ENCODE data around the gene TMCO1. TPM values are rescaled to one million over a fixed set of nuclear protein-coding genes. Genes with fewer than 3 reads are reported as not detected.
"Not testable (repeated sequence)": the region's sequence is repeated elsewhere in the genome, so short reads cannot be mapped to it uniquely, and the experiment has no call there.

The TMCO1 gene
- total RNA-seq, 2 experiments from 2014 or later = 25.7 to 27.4 TPM

DNA sequence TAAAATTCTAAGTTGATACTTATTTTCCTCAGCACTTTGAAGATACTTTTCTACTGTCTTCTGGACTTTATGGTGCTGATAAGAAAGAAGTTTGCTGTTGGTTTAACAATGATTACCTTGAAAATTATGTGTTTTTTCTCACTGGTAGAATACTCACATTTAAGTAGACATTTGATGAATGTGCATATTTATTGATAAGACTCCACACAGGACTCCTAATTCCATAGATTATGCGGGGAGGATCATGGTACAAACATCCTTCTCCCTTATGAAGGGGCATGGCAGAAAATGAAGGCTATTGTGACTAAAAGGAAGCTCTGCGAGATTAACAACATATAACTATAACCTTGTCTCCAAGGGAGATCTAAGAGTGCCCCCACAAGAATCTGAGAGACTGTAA, 41.8 kb downstream of the TMCO1 start:
- no peaks in the 10 kb centered on the region for H3K4me1 Mint-ChIP-seq (ENCODE audit: low read depth)
- CTCF ChIA-PET = no interaction called here

DNA sequence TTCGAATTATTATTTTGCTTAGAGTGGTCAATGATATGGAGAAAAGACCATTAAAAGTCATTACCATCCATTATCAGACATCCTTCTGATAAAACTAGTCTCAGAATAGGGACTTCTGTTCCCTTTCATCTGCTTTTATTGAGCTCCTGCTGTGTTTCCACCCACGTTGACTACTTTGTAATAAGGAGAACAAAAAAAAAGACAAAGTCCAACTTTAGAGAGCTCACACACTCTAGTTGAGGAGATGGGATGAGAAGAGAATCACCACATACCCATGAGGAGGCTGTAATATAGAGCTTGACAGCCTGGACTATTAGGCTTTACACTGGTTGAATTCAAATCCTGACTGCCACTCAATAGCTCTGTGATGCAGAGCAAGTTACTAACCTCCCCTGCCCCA, 42.5 kb downstream of the TMCO1 start:
- H3K9me3 ChIP-seq (ENCODE audit: control insufficient read depth in 1 of 2, insufficient read depth in 1 of 2, low read length in 2 of 2) = no peaks in the 10 kb centered on the region
- intact Hi-C loops (cut with DNase I, micrococcal nuclease) = no loop called here
- Mint-ChIP-seq H3K27ac (no peak overlapping the region), H3K27me3 (no peaks in the 10 kb centered on the region), H3K4me1 (ENCODE audit: low read depth) (no peaks in the 10 kb centered on the region), H3K36me3 (ENCODE audit: low read depth) (peaks cover 44% of the 10 kb centered on the region), H3K4me3 (no peak overlapping the region), H3K9me3 (no peaks in the 10 kb centered on the region)
- H3K27me3 ChIP-seq (ENCODE audit: control insufficient read depth in 1 of 2, insufficient read depth in 2 of 2, low read length in 2 of 2) = no peaks in the 10 kb centered on the region
- H3K36me3 ChIP-seq (ENCODE audit: insufficient read depth, low read length) = peaks cover 21% of the 10 kb centered on the region
- H3K4me3 ChIP-seq (ENCODE audit: low read length) = no peak overlapping the region
- ChIA-PET CTCF (no interaction called here), POLR2A (no interaction called here)
- DNase-seq = no peak
- no peaks in the 10 kb centered on the region for H3K4me1 ChIP-seq (ENCODE audit: insufficient read depth, low read length)
- TF ChIP-seq, protein P1, sequence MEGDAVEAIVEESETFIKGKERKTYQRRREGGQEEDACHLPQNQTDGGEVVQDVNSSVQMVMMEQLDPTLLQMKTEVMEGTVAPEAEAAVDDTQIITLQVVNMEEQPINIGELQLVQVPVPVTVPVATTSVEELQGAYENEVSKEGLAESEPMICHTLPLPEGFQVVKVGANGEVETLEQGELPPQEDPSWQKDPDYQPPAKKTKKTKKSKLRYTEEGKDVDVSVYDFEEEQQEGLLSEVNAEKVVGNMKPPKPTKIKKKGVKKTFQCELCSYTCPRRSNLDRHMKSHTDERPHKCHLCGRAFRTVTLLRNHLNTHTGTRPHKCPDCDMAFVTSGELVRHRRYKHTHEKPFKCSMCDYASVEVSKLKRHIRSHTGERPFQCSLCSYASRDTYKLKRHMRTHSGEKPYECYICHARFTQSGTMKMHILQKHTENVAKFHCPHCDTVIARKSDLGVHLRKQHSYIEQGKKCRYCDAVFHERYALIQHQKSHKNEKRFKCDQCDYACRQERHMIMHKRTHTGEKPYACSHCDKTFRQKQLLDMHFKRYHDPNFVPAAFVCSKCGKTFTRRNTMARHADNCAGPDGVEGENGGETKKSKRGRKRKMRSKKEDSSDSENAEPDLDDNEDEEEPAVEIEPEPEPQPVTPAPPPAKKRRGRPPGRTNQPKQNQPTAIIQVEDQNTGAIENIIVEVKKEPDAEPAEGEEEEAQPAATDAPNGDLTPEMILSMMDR (IDR thresholded peaks at IDR 0.05) = no peak
- no peak for ATAC-seq (ENCODE audit: poor library complexity)
- H3K27ac ChIP-seq (ENCODE audit: low read depth in 1 of 2, low read length in 2 of 2) = no peak overlapping the region

More for the DNA sequence above, 41.8 kb downstream of the TMCO1 start:
- no peaks in the 10 kb centered on the region for H3K27me3 ChIP-seq (ENCODE audit: control insufficient read depth in 1 of 2, insufficient read depth in 2 of 2, low read length in 2 of 2)
- ATAC-seq (ENCODE audit: poor library complexity) = no peak
- H3K27me3 Mint-ChIP-seq = no peaks in the 10 kb centered on the region
- no peak overlapping the region for H3K27ac ChIP-seq (ENCODE audit: low read depth in 1 of 2, low read length in 2 of 2)
- H3K4me3 Mint-ChIP-seq = no peak overlapping the region
- H3K36me3 Mint-ChIP-seq (ENCODE audit: low read depth) = peaks cover 49% of the 10 kb centered on the region
- intact Hi-C loops (cut with DNase I, micrococcal nuclease) = no loop called here
- H3K27ac Mint-ChIP-seq = no peak overlapping the region
- H3K36me3 ChIP-seq (ENCODE audit: insufficient read depth, low read length) = peaks cover 24% of the 10 kb centered on the region
- TF ChIP-seq, protein P1 (IDR thresholded peaks at IDR 0.05) = no peak
- no peak for DNase-seq
- H3K4me3 ChIP-seq (ENCODE audit: low read length) = no peak overlapping the region
- H3K4me1 ChIP-seq (ENCODE audit: insufficient read depth, low read length) = no peaks in the 10 kb centered on the region
- POLR2A ChIA-PET = no interaction called here
- no peaks in the 10 kb centered on the region for H3K9me3 ChIP-seq (ENCODE audit: control insufficient read depth in 1 of 2, insufficient read depth in 1 of 2, low read length in 2 of 2)
- no peaks in the 10 kb centered on the region for H3K9me3 Mint-ChIP-seq

DNA sequence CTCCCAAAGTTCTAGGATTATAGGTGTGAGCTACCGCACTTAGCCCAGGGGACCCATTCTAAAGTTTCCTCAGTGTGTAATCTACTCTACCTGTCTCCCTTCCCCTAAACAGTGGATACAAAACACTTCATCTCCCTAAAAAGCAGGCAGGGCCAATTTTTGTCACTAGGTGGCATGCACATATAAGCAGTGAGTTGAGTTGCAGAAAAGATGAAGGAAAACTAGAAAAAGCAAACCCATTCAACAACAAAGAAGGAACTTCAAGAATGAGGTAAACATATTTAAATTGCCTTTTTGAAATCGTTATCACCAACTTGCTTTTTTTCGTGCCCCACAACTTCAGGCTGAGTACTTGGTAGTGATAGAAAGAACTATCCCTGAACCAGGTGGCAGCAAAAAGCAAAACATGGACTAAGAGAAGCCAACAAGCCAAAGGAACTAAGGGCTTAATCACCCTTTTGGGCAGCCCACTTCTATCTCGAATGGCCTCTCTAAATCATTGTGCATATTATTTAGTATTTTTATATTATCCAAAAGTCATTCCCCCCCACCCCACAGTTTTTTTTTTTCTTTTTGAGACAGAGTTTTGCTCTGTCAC, 50.7 kb downstream of the TMCO1 start:
- Mint-ChIP-seq H3K9me3 (no peaks in the 10 kb centered on the region), H3K27ac (no peak overlapping the region), H3K27me3 (no peaks in the 10 kb centered on the region), H3K4me3 (no peak overlapping the region), H3K4me1 (ENCODE audit: low read depth) (no peaks in the 10 kb centered on the region), H3K36me3 (ENCODE audit: low read depth) (no peaks in the 10 kb centered on the region)
- ChIA-PET CTCF (no interaction called here), POLR2A (interaction anchor here (1.0 kb wide), 1 partner anchor 20 kb away, joined by 3 read pairs; no protein-coding TSS in a partner anchor)
- ATAC-seq (ENCODE audit: poor library complexity) = peak; percentile 60
- Histone ChIP-seq H3K4me1 (ENCODE audit: insufficient read depth, low read length) (no peaks in the 10 kb centered on the region), H3K9me3 (ENCODE audit: control insufficient read depth in 1 of 2, insufficient read depth in 1 of 2, low read length in 2 of 2) (no peaks in the 10 kb centered on the region), H3K27ac (ENCODE audit: low read depth in 1 of 2, low read length in 2 of 2) (no peak overlapping the region), H3K36me3 (ENCODE audit: insufficient read depth, low read length) (no peaks in the 10 kb centered on the region), H3K4me3 (ENCODE audit: low read length) (no peak overlapping the region), H3K27me3 (ENCODE audit: control insufficient read depth in 1 of 2, insufficient read depth in 2 of 2, low read length in 2 of 2) (no peaks in the 10 kb centered on the region)
- intact Hi-C loops (cut with DNase I, micrococcal nuclease) = loop anchor here in 1 of 2 experiments (1.0 kb wide), 1 partner anchor 196 kb away; no protein-coding TSS in a partner anchor
- TF ChIP-seq, protein P1 (IDR thresholded peaks at IDR 0.05) = peak; percentile 32
- peak in 8 of 14 experiments; percentile 3 to 59 (median 20) for DNase-seq

DNA sequence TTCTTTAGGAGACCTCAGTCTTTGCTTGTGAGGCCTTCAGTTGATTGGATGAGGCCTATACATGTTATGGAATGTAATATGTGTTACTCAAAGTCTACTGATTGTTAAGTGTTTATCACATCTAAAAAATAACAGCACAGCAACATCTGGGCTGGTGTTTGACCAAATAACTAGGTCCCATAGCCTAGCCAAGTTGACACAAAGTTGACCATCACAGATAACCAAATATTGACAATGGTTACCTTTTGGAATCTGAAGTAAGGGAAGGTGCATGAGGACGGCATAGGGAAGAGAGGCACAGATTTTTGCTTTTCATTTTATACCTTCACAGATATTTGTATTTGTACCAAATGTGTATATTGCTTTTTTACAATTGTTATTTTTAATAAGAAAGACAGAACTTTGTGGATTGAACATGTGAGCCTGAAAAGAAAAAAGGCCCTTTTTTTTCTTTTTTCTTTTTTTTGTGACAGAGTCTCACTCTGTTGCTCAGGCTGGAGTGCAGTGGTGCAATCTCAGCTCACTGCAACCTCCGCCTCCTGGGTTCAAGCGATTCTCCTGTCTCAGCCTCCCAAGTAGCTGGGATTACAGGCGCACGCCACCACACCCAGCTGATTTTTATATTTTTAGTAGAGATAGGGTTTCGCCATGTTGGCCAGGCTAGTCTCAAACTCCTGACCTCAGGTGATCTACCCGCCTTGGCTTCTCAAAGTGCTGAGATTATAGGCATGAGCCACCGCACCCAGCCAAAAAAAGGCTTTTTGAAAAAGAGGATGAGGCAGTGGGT, 52.2 kb downstream of the TMCO1 start:
- H3K27me3 Mint-ChIP-seq; H3K27ac ChIP-seq (ENCODE audit: low read depth in 1 of 2, low read length in 2 of 2); H3K4me3 ChIP-seq (ENCODE audit: low read length); H3K9me3 Mint-ChIP-seq; H3K4me1 Mint-ChIP-seq (ENCODE audit: low read depth); CTCF ChIA-PET; H3K4me1 ChIP-seq (ENCODE audit: insufficient read depth, low read length); H3K9me3 ChIP-seq (ENCODE audit: control insufficient read depth in 1 of 2, insufficient read depth in 1 of 2, low read length in 2 of 2); H3K27ac Mint-ChIP-seq; DNase-seq; H3K27me3 ChIP-seq (ENCODE audit: control insufficient read depth in 1 of 2, insufficient read depth in 2 of 2, low read length in 2 of 2); H3K36me3 Mint-ChIP-seq (ENCODE audit: low read depth); ATAC-seq (ENCODE audit: poor library complexity); H3K36me3 ChIP-seq (ENCODE audit: insufficient read depth, low read length); POLR2A ChIA-PET; H3K4me3 Mint-ChIP-seq; intact Hi-C loops (cut with DNase I, micrococcal nuclease): not testable (repeated sequence)

All from CD4-positive, alpha-beta T cell (primary cell).